IPS-20b (cell line): ENCODE measurements around the gene AZIN2.
"Not testable (repeated sequence)": the region's sequence is repeated elsewhere in the genome, so short reads cannot be mapped to it uniquely, and the experiment has no call there.

Experiments
- H3K27ac ChIP-seq: one replicate; pipeline ENCODE4 v1.5.1; 2013; ENCODE audit warnings: low read length
- H3K27me3 ChIP-seq: 2 replicates; pipeline ENCODE4 v1.6.1; 2013; ENCODE audit warnings: mild to moderate bottlenecking, low read length, inconsistent platforms; ENCODE audit not compliant: insufficient read depth
- H3K36me3 ChIP-seq: 2 replicates; pipeline ENCODE4 v1.6.1; 2013; ENCODE audit warnings: low read depth, mild to moderate bottlenecking, inconsistent platforms, low read length, moderate library complexity; ENCODE audit not compliant: insufficient read depth
- H3K4me1 ChIP-seq: 2 replicates; pipeline ENCODE4 v1.6.1; 2013; ENCODE audit warnings: mild to moderate bottlenecking, control low read depth, inconsistent platforms, low read length, moderate library complexity; ENCODE audit not compliant: insufficient read depth
- H3K4me3 ChIP-seq: 2 replicates; pipeline ENCODE4 v1.5.1; 2013; ENCODE audit warnings: mild to moderate bottlenecking, low read length, inconsistent platforms
- H3K9ac ChIP-seq: 2 replicates; pipeline ENCODE4 v1.6.1; 2013; ENCODE audit warnings: low read depth, mild to moderate bottlenecking, inconsistent platforms, low read length, moderate library complexity
- H3K9me3 ChIP-seq: 2 replicates; pipeline ENCODE4 v1.6.1; 2013; ENCODE audit warnings: mild to moderate bottlenecking, low read depth, low read length, inconsistent platforms; ENCODE audit not compliant: insufficient read depth

AZIN2 gene

GRCh38 chr1:33045814-33046213, 35.1 kb upstream of the AZIN2 start:
- no peaks in the 10 kb centered on the region; the same call in 1 of the 2 replicates for H3K4me1 ChIP-seq

DNA sequence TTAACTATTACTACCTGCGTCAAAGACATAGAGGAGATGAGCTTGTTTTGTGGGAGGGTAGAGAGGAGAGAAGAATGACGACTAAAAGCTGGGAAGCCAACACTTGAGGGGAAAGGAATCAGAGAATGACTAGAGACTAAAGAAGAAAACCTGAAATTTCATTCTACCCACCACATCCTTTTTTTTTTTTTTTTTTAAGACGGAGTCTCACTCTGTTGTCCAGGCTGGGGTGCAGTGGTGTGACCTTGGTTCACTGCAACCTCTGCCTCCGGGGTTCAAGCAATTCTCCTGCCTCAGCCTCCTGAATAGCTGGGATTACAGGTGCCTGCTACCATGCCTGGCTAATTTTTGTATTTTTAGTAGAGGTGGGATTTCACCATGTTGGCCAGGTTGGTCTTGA, 34.7 kb upstream of the AZIN2 start:
- not testable (repeated sequence) for H3K9me3 ChIP-seq, H3K4me3 ChIP-seq, H3K27me3 ChIP-seq, H3K4me1 ChIP-seq, H3K9ac ChIP-seq, H3K27ac ChIP-seq, H3K36me3 ChIP-seq

More at GRCh38 chr1:33045814-33046213, 35.1 kb upstream of the AZIN2 start:
- no peak overlapping the region for H3K4me3 ChIP-seq
- no peaks in the 10 kb centered on the region for H3K36me3 ChIP-seq
- no peak overlapping the region for H3K9ac ChIP-seq
- no peaks in the 10 kb centered on the region for H3K9me3 ChIP-seq
- H3K27me3 ChIP-seq: no peaks in the 10 kb centered on the region
- H3K27ac ChIP-seq: no peak overlapping the region

DNA sequence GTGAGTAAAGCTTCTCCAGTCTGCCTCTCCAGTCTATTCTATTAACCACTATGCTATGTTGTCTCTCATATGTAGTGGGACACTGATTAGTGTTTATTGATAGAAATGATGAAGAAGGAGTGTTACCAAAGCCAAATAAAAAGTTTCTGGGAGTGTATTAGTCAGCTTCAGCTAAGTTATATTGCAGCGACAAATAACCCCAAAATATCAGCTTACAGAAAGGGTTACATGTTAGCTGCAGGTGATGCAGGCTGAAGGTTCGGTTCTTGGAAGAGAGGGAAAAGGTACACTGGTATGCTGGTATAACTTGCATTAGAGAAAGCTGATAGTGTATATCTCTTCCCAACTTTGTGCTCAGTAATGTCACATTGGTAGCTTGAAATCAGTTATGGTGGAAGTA, 33.7 kb upstream of the AZIN2 start:
- Histone ChIP-seq H3K4me3 (no peak overlapping the region), H3K9ac (no peak overlapping the region), H3K4me1 (no peaks in the 10 kb centered on the region; the same call in 1 of the 2 replicates), H3K36me3 (no peaks in the 10 kb centered on the region), H3K27me3 (no peaks in the 10 kb centered on the region), H3K9me3 (no peaks in the 10 kb centered on the region), H3K27ac (no peak overlapping the region)

DNA sequence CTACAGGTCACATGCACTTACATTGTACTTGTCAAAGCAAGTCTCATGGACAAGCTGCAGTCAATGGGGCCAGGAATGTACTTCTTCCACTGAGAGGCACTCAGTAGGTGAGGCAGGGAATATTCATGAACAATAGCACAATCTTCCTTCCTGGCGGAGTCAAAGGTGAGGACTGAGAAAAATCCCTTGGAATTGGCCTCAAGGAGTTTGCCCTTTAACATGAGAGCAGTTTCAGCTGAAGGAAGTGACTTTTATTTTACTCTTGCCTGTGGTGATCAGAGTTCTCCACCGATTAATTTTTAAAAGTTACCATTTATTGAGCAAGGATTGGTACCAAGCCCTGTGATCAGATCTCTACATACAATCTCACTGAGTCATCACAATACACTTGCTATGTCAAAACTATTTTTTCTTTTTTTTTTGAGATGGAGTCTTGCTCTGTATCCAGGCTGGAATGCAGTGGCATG, 33.1 kb upstream of the AZIN2 start:
- Histone ChIP-seq H3K27me3 (no peaks in the 10 kb centered on the region), H3K4me3 (no peak overlapping the region), H3K36me3 (no peaks in the 10 kb centered on the region), H3K9me3 (no peaks in the 10 kb centered on the region), H3K9ac (no peak overlapping the region), H3K27ac (no peak overlapping the region), H3K4me1 (no peaks in the 10 kb centered on the region; the same call in 1 of the 2 replicates)

- Histone ChIP-seq H3K27me3 (no peaks in the 10 kb centered on the region), H3K9ac (no peak overlapping the region), H3K4me1 (no peaks in the 10 kb centered on the region; the same call in 1 of the 2 replicates), H3K9me3 (no peaks in the 10 kb centered on the region; the same call in 1 of the 2 replicates), H3K27ac (no peak overlapping the region), H3K4me3 (no peak overlapping the region), H3K36me3 (no peaks in the 10 kb centered on the region)
Measured at GRCh38 chr1:33048426-33048825, 32.5 kb upstream of the AZIN2 start.

- H3K9ac ChIP-seq: no peak overlapping the region
- H3K4me1 ChIP-seq: no peaks in the 10 kb centered on the region; the same call in 1 of the 2 replicates
- H3K27ac ChIP-seq: no peak overlapping the region
- no peaks in the 10 kb centered on the region for H3K36me3 ChIP-seq
- H3K4me3 ChIP-seq: no peak overlapping the region
- H3K9me3 ChIP-seq: no peaks in the 10 kb centered on the region; the same call in 1 of the 2 replicates
- no peaks in the 10 kb centered on the region for H3K27me3 ChIP-seq
Measured at GRCh38 chr1:33049371-33049770, 31.6 kb upstream of the AZIN2 start.

GRCh38 chr1:33050221-33051076, 30.5 kb upstream of the AZIN2 start:
- no peak overlapping the region for H3K9ac ChIP-seq
- H3K4me3 ChIP-seq: no peak overlapping the region
- no peaks in the 10 kb centered on the region; the same call in 1 of the 2 replicates for H3K9me3 ChIP-seq
- no peaks in the 10 kb centered on the region for H3K36me3 ChIP-seq
- H3K4me1 ChIP-seq: no peaks in the 10 kb centered on the region; the same call in 1 of the 2 replicates
- H3K27ac ChIP-seq: no peak overlapping the region
- H3K27me3 ChIP-seq: no peaks in the 10 kb centered on the region

DNA sequence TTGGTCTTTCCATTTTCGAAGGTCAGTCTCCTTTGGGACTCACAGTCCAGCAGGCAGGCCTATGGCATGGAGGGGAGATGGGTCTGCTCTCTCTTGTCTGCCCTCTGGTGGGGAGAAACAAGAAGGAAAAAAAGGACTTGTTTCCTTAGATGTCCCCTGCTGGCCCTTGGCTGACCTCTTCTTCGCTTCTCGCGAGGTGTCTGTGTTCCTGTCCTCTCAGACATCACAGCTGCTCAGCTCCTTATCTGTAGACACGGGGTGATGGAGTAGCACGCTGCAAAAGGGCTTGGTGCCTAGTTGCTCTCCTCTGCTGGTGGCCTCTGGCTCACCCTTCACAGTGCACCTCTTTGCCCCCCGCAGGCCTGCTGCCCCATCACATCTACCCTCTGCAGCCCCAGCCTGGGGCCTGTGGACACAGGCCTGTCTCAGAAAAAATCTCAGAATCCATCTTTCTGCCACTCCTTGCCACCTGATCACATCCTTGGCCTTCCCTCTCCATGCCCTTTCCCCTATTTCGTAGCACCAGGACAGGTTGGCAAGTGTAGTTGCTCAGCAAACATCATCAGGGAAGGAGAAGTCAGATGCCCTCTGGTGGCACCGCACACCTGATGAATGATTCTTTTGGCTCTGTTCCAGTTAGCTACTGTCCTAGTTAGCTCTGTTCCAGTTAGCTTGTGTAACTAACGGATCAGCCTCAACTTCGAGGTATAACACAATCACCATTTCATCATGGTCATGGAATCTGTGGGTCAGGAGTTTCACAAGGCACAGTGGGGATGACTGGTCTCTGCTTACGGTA, 25.5 kb upstream of the AZIN2 start:
- Histone ChIP-seq H3K36me3 (no peaks in the 10 kb centered on the region), H3K9ac (no peak overlapping the region), H3K4me1 (no peaks in the 10 kb centered on the region), H3K9me3 (no peaks in the 10 kb centered on the region; the same call in 1 of the 2 replicates), H3K27ac (no peak overlapping the region), H3K4me3 (no peak overlapping the region), H3K27me3 (no peaks in the 10 kb centered on the region)

DNA sequence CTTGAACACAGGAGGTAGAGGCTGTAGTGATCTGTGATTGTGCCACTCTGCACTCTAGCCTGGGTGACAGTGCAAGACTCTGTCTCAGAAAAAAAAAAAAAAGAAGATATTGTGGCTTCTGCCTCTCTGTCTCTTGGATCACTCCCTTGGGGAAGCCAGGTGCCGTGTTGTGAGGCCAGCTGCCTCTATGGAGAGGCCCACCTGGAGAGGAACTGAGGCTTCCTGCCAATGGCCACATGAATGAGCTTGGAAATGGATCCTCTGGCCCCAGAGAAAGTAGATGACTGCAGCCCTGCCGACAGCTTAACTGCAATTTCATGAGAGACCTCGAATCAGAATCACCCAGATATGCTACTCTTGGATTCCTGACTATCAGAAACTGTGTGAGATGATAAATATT, 24.5 kb upstream of the AZIN2 start:
- Histone ChIP-seq H3K36me3 (no peaks in the 10 kb centered on the region), H3K4me1 (no peaks in the 10 kb centered on the region), H3K27ac (no peak overlapping the region), H3K9ac (no peak overlapping the region), H3K4me3 (no peak overlapping the region), H3K27me3 (no peaks in the 10 kb centered on the region), H3K9me3 (peaks cover 3% of the 10 kb centered on the region)

DNA sequence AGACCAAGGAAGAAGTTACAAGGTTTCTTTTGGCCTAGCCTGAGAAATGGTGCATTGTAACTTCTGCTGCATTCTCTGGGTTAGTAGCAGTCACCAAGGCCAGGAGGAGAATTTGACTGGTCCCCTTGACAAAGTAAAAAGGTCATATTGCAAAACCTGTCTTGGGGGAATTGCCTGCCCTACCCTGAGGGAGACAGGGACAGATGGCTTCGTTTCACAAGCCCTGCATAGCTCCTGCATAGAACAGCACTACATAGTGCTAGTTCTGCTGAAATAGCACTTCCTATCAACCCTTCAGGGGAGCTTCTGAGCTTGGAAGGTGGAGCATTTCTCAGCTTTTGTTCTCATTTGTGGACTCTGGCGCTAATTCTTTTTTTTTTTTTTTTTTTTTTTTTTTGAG, 23.9 kb upstream of the AZIN2 start:
- Histone ChIP-seq H3K9ac (no peak overlapping the region), H3K27me3 (no peaks in the 10 kb centered on the region), H3K4me1 (no peaks in the 10 kb centered on the region), H3K27ac (no peak overlapping the region), H3K36me3 (no peaks in the 10 kb centered on the region), H3K9me3 (peaks cover 4% of the 10 kb centered on the region), H3K4me3 (no peak overlapping the region)

DNA sequence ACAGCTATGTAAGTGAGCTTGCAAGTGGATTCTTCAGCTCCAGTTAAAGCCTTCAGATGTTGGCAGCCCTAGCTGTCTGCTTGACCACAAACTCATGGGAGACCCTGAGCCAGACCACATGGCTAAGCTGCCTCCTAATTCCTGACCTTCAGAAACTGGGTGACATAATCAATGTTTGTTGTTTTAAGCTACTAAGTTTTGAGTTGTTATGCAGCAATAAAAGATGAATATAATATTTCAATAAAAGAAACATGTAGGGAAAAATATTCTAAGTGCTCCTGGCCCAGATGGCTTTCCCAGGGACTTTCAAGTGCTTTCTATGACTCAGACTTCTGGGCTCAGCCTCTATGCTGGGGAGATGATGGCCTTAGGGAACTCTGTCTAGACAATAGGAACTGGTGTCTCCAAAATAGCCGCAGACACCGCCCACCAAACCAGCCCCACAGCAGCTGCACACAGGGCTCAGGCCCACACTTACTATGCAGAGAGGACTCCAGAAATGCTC, 20.3 kb upstream of the AZIN2 start:
- Histone ChIP-seq H3K4me1 (no peaks in the 10 kb centered on the region), H3K36me3 (no peaks in the 10 kb centered on the region), H3K4me3 (no peak overlapping the region), H3K9me3 (peaks cover 34% of the 10 kb centered on the region), H3K9ac (no peak overlapping the region), H3K27ac (no peak overlapping the region), H3K27me3 (no peaks in the 10 kb centered on the region)
